Measurements from ENCODE around the gene PFDN4.
A peak's percentile ranks its signal among the peaks of the same experiment; 100 is the strongest.

Gene PFDN4, protein sequence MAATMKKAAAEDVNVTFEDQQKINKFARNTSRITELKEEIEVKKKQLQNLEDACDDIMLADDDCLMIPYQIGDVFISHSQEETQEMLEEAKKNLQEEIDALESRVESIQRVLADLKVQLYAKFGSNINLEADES

DNA sequence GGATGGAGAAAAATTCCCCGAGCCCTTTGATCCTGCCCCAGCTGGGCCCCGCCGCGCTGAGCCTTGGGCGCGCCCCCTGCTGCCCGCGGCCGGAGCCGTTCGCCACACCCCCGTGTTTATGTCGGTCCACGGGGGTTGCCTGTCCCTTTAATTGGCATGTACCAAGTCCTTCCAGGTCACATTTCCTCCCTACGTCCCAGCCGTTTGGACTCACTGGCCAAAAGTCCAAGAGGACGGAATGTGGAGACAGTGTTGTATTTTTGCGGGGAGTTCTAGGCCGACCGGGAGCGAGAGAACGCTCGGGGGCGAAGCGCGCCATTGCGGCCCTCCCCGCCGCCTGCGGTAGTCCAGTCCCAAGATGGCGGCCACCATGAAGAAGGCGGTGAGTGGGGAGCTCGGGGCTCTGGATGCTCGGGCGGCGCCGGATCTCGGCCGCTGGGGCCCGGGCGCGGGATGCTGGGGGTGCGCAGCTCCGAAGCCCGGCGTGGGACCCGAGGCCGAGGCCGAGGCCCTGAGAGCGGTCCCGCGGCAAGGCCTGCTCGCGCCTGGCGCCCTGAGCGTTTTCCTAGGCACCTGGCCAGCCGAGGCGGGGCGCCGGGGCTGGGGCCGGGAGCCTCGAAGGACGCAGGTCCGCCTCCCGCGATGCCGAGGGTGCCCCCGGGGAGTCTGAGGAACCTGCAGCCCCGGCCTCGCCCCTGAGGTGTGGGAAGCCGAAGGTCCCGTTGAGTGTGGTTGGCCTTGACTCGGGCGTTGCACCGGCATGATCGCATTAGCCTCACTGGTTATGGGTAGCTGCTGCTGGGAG lies at the start of gene PFDN4:
PFDN4 (plus strand) TSS at position 345 of the 805 bp plus-strand sequence; CDS start at position 359, 14 bp downstream.
- peak; percentile 68 for DNase-seq (ENCODE audit: low read depth, low spot score)

DNA sequence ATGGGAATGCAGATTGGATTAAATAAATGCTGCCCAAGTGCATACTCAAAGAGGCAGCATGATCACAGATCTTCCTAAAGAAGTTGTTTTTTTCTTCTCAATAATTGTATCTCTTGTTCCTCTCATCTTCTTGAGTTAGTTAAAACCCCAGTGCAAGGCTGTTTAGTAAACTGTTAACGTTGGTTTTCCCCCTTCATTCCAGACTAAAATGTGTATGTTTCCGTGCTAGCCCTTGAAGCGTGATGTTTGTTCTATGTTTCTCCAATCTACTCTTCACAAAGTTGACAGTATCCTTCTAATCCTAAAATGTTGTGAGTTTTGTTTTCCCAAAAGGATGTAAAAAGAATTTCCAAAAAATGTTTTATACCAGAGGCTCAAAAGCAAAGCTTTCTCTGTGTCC lies 49.7 kb upstream of the PFDN4 start:
- DNase-seq (ENCODE audit: low read depth, low spot score), result no peak

DNA sequence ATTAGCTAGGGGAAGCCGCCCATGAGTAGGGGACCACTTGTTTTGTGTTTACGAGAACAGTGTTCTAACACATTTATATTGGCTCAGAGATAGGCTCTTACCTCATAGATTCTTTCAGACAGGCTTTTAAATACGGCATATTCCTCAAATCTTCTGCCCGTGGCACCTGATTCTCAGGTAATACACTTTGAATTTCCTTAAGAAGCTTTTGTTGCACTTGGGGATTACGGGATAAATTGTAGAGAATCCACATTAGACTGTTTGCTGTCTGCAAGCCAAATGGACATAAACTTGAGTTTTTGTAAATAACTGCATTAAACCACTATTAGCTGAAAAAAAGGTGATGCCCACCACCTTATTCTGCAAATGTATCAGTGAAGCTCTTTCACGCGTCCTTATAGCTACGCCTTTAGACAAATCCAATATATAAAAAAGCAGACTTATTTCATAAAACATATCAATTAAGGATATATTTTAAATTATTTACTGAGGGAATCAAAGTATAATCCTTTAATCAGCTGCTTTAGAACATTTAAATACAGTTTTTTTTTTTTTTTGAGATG lies 49.0 kb upstream of the PFDN4 start:
- no peak for DNase-seq (ENCODE audit: low read depth, low spot score)

DNA sequence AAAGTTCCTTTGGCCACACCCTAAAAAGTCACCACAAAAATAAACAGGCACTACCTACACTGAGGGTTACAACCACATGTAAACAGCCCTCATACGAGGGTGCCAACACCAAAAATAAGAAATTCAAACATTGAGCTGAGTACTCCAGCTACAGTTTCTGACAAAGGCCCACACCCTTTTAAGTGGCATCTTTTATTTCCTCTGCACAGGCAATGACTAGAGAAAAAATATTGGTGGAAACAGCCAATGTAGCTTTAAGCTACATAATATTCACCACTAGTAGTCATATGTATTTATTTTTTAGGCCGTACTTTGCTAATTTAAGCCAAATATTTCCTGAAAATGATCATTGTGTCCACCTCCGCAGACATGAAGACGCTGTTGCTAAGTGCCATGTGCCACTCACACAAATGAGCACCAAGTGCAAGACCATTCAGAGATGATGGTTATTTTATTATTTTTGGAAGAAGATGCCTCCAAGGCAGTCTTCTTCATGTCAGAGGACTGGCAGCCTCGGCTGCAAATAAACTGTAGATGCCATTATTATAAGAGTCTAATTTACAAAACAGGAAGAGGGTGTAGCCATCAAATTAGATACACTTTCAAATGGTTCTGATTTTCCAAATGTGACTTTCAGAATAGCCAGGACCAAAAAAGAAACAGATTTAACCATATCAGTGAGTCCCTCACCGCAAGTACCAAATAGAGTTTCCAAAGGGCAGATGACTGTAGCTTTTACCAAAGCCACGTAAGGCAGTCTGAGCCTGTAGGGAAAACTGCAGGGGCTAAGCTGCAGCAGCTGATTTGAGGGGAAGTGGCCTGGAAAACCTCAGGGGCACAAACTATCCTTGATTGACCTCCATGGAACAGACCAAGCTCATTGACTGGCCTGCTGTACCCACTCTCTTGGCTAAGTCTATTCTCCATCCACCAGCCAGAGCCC lies 47.6 kb upstream of the PFDN4 start:
- DNase-seq (ENCODE audit: low read depth, low spot score), result no peak

DNA sequence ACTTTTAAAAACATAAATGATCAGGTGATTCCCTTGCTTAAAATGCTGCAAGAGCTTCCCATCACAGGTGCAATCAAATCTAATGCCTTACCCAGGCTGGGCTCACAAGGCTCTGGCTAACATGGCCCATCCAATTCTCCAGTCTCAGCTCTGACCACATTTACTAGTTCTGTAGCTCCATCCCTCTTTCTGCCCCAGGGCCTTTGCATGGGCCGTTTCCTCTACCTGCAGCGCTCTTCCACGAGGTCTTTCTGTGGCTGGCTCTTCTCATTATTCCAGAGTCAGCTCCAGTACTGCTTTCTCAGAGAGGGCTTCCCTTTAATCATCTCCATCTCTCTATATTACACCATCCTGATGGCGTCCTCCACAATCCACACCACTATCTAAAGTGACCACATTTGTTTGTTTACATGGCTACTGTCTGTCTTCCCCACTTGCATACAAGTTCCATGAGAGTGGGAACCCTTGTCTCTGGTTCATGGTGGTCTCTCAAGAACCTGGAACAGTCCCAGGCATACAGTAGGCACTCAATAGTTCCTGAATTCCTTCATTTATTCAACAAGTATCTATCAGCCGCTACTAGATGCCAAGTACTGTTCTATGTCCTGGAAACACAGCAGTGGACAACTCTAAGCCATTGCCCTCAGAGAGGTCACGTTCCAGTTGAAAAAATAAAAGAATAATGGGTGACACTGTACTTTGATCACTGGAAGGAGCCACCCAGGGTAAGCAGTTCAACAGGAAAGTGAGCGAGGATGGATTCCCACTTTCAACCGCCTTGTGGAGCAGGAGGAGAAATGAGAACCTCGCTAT lies 46.7 kb upstream of the PFDN4 start:
- no peak for DNase-seq (ENCODE audit: low read depth, low spot score)

DNA sequence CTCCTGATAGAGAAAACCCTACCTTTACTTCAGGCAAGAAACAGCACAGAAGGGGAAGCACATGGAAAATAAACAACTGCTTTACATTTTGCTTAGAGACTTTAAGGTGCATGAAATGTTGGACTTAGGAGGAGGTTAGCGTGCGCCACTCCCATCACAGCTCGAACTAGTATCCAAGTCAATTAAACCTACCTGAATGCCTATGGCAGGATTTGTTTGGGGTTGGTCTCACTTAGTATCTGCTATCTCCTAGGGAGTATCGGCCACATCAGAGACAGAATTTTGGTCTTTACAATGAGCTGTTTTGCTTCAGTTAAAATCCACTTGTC lies 46.1 kb upstream of the PFDN4 start:
- no peak for DNase-seq (ENCODE audit: low read depth, low spot score)

DNA sequence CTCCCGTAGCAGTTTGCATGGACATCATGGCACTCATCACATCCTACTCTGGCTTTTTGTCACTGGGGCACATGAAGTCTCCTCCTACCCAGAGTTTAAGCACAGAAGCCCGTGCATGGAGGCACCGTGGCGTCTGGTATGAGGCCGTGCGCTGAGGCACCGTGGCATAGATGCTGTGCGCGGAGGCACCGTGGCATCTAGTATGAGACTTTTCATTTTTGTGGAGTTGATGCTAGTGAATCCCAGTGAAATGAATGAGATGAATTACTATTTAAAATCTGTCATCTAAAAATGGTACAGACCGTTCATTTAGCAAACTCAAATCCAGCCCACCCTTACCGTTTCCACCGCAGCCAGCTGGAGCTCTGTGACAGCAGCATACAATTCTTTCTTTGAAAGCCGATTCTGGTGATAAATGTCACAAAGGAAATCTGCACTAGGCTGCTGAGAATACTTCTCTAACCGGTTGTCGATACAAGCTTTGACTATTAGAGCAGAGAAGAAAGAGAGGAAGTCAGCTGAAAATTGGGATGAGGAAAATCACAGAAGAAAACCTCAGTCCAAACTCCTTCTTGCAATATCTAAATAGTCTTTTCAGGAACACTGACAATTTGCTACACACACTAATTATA lies 45.4 kb upstream of the PFDN4 start:
- DNase-seq (ENCODE audit: low read depth, low spot score), result no peak

DNA sequence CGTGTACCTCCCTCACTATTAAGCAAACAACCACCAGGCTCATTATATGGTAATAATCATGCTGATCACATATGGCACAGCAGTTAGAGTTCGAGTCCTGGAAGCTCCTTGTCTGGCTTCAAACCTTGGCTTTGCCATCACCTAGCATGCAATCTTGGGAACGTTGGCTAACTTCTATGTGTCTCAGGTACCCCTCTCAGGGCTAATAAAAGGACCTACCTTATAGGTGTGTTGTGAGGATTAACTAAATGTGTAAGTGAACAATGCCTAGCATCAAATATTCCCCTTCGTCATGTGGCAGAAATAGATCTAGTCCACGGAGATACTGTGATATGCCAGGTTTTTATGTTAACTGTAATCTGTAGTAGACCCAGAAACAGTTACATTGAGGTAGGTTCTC lies 44.5 kb upstream of the PFDN4 start:
- no peak for DNase-seq (ENCODE audit: low read depth, low spot score)

DNA sequence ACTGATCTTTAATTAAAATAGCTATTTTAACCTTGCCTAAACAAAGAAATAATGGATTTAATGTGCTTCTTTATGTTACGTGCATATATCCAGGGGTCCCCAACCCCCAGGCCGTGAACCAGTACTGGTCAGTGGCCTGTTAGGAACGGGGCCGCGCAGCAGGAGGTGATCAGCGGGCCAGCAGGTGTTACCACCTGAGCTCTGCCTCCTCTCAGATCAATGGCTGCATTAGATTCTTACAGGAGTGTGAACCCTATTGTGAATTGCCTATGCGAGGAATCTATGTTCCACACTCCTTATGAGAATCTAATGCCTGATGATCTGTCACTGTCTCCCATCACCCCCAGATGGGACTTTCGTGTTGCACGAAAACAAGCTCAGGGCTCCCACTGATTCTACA lies 42.9 kb upstream of the PFDN4 start:
- no peak for DNase-seq (ENCODE audit: low read depth, low spot score)

DNA sequence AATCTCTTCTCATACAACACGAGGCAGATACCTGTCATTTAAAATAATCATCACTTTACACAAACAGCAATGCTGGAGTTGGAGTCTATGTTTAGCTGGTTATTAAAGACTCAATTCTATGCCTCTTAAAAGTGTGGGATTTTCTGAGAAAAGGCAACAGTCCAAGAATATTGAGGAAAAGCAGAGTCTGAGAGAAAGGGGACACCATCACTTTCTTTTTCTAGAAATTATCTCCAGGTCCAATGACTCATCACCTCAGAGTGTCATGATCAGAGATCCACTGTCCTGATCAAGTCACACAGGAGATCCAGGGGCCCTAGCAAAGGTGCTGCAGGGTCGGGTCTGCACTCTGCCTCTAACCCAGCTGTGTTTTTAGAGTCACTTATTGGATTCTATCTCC lies 42.1 kb upstream of the PFDN4 start:
- DNase-seq (ENCODE audit: low read depth, low spot score), result no peak

DNA sequence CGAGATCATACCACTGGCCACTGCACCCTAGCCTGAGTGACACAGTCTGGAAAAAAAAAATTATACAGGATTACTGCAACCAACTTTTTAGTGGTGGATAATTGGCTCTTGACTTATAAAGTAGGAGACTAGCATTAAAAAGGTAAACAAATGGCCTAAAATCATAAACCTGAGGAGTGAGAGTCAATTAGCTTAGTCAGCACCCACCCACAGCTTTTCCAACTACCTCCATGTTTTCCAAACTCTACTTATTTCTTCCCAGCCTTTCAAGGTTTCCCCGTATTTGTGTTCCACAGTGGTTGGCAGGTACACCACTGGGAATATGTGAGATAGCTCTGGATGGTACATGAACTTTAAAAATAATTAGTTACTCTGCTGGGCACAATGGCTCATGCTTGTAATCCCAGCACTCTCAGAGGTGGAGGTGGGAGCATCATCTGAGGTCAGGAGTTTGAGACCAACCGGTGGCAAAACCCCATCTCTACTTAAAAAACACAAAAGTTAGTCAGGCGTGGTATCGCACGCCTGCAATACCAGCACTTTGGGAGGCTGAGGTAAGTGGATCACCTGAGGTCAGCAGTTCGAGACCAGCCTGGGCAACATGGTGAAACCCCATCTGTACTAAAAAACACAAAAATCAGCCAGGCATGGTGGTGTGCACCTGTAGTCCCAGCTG lies 40.8 kb upstream of the PFDN4 start:
- DNase-seq (ENCODE audit: low read depth, low spot score), result no peak

DNA sequence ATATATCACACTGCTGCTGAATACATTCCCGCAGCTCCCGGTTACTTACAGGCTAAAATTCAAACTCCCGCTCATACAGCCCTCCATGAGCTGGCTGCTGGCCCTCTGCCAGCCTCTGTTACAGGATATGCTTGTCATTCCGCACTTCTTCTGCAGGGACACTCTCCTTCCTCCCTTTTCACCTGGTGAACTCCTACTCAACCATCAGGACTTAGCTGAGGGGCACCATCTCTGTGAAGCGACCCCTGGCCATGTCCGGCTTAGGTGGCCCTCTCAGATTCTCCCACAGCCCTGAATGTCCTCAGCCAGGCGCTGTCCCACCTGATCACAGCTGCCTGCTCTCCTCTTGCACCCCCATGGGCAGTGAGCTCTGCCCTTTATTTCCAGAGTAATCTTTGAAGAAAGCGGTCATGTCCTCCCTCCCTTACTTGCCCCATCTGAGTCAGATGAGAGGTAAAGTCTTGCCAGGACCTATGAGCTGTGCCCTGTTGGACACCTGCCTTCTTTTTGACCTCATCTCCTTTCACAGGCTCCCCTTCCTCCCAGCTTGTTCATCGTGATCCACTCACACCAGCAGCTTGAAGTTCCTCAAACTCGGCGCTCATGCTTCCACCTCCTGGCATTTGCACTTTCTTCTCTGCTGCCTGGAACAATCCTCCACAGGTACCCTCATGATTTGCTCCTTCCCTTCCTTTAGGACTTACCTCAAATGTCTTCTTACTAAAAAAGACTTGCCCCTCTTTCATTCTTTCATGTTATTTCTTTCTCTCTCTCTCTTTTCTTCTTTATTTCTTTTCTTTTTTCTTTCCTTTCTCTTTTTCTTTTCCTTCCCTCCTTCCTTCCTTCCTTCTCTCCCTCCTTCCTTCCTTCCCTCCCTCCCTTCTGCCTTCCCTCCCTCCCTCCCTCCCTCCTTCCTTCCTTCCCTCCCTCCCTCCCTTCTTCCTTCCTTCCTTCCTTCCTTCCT lies 39.7 kb upstream of the PFDN4 start:
- no peak for DNase-seq (ENCODE audit: low read depth, low spot score)

DNA sequence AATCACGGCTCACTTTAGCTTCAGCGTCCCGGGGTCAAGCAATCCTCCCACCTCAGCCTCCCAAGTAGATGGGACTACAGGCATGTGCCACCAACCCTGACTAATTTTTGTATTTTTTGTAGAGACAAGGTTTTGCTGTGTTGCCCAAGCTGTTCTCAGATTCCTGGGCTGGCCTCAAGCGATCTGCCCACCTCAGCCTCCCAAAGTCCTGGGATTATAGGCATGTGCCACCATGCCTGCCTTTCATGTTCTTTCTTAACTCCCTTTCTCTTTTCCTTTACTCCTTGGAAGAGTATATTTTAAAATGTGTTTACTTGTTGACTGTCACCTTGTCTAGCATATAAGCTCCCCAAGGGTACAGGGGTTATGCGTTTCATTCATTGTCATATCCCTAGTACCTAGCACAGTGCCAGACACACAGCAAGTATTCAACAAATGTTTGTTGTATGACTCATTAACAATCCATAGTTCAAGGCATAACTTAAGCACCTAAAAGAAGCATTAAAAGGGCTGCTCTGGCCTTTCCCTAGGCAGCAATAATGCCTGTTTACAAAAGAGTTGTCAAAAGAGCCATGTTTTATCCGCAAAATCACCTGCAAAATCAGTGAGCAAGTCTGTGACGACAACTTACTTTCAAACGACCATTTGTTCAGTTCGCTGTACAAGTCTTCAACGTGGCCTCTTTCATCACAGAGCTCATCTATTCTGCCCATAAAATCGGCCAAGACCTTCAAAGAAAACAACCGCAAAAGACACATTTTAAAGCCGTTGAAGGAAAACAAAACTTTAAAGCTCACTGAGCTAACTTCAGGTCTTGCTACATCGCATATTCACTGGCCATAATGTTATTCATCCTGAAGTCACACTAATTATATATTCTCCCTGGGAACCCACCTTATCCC lies 38.7 kb upstream of the PFDN4 start:
- no peak for DNase-seq (ENCODE audit: low read depth, low spot score)

DNA sequence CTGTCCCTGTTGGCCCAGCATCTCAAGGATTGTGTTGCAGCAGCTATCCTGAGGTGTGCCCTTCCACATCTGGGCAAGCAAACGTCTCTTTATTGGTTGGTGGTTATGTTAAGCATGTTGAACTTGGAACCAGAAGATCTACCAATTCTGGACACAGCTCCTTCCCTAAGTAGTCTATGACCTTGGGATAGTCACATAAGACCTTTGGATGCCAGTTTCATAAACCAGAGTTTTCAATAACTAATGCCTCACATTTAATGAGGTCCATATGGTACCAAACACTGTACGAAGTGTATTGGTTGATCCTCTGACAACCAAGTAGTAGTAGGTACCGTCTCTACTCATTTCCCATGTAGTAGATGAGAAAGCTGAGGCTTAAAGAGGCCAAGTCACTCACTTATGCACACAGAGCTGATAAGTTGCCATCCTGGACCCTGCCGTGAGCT lies 37.8 kb upstream of the PFDN4 start:
- DNase-seq (ENCODE audit: low read depth, low spot score), result no peak

DNA sequence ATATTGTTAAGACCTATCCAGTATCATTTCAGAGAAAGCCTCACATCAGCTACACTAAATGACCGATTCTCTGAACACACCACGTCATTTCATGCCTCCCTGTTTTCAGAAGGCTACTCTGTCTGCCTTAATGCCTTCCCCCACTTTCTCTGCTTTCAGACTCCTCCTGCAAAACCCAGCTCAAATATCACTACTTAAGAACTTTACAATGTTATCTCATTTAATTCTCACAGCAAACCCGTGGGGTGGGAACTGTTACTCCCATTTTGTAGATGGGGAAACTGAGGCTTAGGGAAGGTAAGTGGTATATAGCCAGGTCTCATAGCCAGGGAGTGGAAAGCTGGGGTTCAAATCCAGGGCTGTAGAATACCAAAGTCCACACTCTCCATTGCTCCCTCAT lies 36.9 kb upstream of the PFDN4 start:
- DNase-seq (ENCODE audit: low read depth, low spot score), result no peak

DNA sequence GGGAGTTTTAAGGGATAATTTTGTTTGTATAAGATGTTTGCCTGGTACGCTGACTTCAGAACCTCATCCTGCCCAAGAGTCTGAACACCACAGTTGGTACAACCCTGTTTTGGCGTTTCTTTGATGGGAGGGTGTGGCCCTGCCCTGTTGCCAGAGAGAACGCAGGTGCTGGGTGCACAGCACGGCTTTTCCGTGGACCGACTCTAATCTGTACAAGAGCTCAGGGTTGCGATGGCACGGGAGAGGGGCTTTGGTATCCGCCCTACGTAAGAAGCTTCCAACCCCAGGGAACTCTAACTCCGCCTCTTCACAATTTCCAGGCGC lies 35.4 kb upstream of the PFDN4 start:
- DNase-seq (ENCODE audit: low read depth, low spot score), result no peak

DNA sequence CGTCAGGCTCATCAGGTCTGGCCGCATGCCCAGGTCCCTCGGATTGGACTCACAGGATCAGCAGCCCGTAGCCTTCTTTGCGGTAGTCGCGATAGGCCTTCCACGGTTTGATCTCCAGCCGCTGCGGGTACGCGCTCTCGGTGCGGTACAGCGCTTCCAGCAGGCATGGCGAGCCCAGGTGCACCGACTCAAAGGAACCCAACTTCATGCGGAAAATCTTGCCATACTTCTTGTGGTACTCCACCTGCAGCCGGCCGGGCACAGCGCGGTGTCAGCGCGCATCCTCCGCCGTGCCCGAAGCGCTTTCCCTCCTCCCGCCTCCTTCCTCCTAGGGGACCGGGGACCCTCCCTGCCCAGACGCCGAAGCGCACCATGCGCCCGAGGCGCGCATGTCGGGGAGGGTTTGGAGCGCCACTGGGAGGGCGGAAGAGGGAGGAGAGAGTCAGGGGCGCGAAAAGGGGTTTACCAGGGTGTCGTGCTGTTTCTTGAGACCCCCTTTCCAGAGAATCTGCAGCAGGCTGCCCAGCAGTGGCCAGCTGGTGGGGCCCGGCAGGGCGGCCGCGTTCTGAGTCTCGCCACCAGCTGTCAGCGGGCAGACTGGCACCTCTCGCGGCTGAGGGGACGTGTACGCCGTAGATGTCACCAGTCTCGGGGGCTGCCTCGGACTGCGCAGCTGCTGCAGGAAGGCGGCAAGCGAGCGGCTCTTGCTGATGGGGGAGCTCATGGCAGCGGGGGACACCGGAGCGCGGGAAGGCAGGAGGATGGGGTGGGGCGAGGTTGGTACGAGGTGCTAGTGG lies 34.8 kb upstream of the PFDN4 start:
- DNase-seq (ENCODE audit: low read depth, low spot score), result no peak

Data from brain pericyte (primary cell).